GM08714 (cell line): ENCODE measurements around the gene NMBR.
"Not testable (repeated sequence)": the region's sequence is repeated elsewhere in the genome, so short reads cannot be mapped to it uniquely, and the experiment has no call there.

Experiments
- H3K4me3 ChIP-seq: fragments of 200-500 bp; sonication (Bioruptor generic); 2 replicates; pipeline ENCODE4 v1.5.1; 2014; ENCODE audit warnings: mild to moderate bottlenecking, low read length, inconsistent platforms
- ZNF274 ChIP-seq: IDR thresholded peaks from 2 replicates; pipeline ENCODE4 v1.6.1; 2012; ENCODE audit warnings: mild to moderate bottlenecking, low read depth, low read length

The NMBR gene

DNA sequence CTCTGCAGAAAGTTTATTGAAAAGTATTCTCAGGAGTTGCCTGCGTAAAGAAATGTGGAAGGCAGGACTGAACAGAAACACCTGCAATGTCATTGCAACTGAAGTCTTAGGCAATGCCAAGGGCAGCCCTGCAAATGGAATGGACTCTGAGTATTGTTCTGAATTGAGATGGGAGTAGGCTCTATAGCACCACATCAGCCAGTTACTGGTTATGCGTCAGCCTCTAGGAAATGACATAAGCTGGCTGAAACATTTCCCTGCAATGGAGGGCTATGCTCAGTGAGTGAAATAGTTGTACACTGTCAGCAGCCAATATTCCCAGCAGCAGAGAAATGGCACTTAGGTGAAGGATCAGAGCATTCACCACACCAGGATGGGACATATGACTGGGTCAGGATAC is 28.0 kb downstream of the NMBR start:
- TF ChIP-seq ZNF274 = no peak
- no peak overlapping the region for H3K4me3 ChIP-seq

DNA sequence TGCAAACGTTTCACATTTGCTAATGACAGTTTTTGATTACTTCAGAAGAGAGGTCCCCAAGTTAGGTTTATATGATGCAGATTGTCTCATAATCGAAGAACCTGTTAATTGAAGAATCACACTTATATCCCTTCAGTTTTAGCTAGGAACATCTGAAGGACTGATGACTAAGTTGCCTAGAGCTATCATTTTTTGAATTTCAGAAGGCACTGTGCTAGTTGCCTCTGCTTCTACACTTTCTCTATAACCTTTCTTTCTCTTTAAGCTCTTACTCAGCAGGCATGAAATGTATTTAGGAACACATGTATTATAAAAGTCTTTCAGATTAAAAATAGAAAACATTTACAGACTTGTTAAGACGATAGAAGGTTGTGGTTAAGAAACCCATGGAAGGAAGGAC is 28.6 kb downstream of the NMBR start:
- TF ChIP-seq ZNF274 = no peak
- no peak overlapping the region for H3K4me3 ChIP-seq

GRCh38 chr6:142117366-142117765 is 29.6 kb downstream of the NMBR start:
- no peak for TF ChIP-seq ZNF274
- H3K4me3 ChIP-seq = no peak overlapping the region

GRCh38 chr6:142112451-142113061 is 34.4 kb downstream of the NMBR start:
- TF ChIP-seq ZNF274 = no peak
- no peak overlapping the region for H3K4me3 ChIP-seq

- not testable (repeated sequence) for H3K4me3 ChIP-seq
Measured at GRCh38 chr6:142110820-142111219, 36.1 kb downstream of the NMBR start.

DNA sequence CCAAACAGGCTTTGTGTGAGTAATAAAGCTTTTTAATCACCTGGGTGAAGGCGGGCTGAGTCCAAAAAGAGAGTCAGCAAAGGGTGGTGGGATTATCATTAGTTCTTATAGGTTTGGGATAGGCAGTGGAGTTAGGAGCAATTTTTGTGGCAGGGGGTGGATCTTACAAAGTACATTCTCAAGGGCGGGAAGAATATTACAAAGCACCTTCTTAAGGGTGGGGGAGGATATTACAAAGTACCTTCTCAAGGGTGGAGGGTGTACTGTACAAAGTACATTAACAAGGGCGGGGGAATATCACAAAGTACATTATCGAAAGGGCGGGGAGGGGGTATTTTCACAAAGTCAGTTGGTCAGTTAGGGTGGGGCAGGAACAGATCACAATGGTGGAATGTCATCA is 42.1 kb downstream of the NMBR start:
- H3K4me3 ChIP-seq = not testable (repeated sequence)

DNA sequence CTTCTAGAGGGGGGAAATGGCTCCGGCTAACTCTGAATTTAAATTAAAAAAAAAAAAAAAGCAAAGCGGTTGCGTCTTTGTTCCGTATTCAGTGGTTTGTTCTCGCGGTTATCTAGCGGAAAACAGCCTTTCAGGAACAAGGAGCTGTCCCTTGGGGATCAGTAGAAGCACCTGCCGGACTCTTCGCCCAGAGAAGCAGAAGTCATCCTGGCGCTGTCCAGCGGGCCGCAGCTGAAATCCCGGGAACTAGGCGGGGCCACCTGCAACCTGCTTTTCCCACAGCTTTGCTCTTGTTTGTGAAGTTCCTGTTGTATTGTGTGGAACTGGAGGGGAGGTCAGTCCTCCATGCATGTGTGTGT is 58.1 kb downstream of the NMBR start:
- H3K4me3 ChIP-seq = no peak overlapping the region
- no peak for TF ChIP-seq ZNF274

GRCh38 chr6:142087950-142088857 is 58.7 kb downstream of the NMBR start:
- H3K4me3 ChIP-seq = no peak overlapping the region
- TF ChIP-seq ZNF274 = no peak

DNA sequence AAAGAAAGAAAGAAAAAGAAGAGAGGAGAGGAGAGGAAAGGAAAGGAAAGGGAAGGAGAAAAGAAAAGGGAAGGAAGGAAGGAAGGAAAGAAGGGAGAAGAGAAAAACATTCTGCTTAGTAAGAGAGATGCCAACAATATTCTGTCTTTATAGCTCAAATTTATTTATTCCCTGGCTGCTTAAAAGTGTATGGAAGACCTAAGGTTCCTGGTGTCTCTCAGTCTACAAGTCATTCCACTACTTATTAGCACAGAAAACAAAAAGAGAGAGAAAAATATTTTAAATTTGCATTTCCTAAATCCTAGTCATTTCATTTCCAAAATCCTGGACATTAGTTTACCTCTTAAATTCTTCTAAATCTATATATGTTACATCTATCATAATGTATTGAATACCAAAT is 67.8 kb downstream of the NMBR start:
- no peak for TF ChIP-seq ZNF274

DNA sequence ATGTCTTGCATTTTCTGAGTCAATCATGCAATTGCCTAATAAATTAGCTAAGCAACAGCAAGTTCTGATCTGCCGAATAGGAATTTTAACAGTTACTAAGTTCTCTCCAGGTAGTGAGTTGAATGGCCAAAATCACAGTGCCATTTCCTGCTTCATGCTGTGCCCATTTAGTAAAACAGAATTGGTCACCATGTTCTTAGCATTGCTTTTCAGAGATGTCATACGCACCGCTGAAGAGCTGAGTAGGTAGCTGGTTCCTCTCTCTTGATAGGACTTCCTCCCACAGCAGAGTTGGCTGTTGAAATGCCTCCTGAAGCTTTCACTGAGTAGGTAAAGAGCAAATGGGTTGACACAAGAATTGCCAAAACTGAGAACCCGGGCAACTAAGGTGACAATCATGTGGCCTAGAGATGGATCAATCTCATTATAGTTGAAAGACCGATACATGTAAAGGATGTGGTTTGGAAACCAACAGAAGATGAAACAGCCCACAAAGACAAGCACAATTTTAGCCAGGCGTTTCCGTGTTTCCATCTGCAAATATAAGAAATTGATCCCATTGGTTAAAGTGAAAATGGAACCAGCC is 71.3 kb downstream of the NMBR start:
- TF ChIP-seq ZNF274 = no peak
- H3K4me3 ChIP-seq = no peak overlapping the region

More for the DNA sequence above, 67.8 kb downstream of the NMBR start:
- H3K4me3 ChIP-seq = no peak overlapping the region

DNA sequence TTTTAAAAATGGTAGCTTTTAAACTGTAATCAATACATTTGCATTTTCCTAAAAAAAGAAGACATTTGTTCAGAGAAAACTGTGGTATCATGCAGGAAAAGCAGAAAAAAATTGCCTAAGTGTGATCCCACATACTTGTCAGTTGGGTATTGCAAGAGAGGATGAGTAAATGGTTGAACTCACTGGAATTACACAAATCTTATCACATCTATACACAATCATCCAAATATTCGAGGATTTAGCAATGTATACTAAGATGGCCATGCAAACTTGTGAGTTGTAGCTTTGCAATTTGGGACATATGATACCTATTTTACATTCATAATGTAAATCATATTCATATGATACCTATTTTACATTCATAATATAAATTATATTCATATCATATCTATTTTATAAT is 72.4 kb downstream of the NMBR start:
- TF ChIP-seq ZNF274 = no peak
- H3K4me3 ChIP-seq = no peak overlapping the region

DNA sequence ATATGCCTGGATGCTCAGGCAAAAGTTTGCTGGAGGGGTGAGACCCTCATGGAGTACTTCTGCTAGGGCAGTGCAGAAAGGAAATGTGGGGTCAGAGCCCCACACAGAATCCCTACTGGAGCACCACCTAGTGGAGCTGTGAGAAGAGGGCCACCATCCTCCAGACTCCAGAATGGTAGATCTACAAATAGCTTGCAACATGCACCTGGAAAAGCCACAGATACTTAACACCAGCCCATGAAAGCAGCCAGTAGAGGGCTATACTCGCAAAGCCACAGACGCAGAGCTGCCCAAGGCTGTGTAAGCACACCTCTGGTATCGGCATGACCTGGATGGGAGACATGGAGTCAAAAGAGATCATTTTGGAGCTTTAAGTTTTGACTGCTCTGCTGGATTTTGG is 74.9 kb downstream of the NMBR start:
- no peak for TF ChIP-seq ZNF274
- H3K4me3 ChIP-seq = no peak overlapping the region

DNA sequence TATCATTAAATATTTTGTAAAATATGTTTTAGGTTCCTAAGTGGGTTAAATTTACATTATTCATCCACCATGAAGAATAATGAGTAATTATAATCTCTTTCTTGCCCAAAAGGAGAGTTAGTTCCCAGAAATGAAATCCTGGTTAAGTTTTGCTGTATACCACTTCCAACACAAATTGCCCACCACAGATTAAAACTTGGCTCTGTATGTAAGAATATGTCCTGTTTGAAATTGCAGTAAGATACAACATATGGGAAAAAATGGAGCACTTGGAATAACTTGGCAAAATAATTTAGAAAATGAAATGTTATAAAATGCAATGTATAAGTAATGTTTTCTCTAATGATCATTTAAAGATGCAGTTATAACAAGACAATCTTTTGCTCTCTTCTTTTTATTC is 78.5 kb downstream of the NMBR start:
- no peak overlapping the region for H3K4me3 ChIP-seq
- no peak for TF ChIP-seq ZNF274

DNA sequence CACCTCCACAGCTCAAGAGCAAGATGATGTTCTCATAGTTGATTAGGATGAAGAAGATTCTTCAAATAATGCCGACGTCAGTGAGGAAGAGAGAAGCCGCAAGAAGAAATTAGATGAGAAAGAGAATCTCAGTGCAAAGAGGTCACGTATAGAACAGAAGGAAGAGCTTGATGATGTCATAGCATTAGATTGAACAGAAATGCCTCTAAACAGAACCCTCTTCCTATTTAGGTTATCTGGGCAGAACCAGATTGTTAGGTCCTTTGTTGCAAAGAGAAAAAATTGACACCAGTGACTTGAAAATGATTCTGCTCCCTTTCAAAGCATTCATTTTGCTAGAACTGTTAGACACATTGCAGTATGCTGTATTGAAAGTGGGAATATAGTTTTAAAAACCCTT is 84.1 kb downstream of the NMBR start:
- H3K4me3 ChIP-seq = not testable (repeated sequence)

- no peak for TF ChIP-seq ZNF274
- H3K4me3 ChIP-seq = no peak overlapping the region
Measured at GRCh38 chr6:142058551-142059290, 88.2 kb downstream of the NMBR start.
